Endothelial cell of umbilical vein (primary cell): ENCODE results near the gene SPRY4.

ENCODE experiments used
- CTCF ChIP-seq, 2 donors: IDR thresholded peaks; 1 replicate in 1 of 2; 2 replicates in 1 of 2; pipeline ENCODE4 v1.5.1; 2011; ENCODE audit warnings: low read length in 2 of 2, mild to moderate bottlenecking in 2 of 2, moderate library complexity in 2 of 2, control low read depth in 1 of 2, inconsistent platforms in 1 of 2, low read depth in 1 of 2; ENCODE audit not compliant: insufficient read depth in 1 of 2; ENCODE audit errors: extremely low read depth in 1 of 2
- EZH2 ChIP-seq: IDR thresholded peaks from 2 replicates; pipeline ENCODE4 v1.6.1; 2012; ENCODE audit warnings: borderline replicate concordance, low read depth, mild to moderate bottlenecking, moderate library complexity, low read length, inconsistent platforms; ENCODE audit not compliant: severe bottlenecking
- FOS ChIP-seq: IDR thresholded peaks from 2 replicates; pipeline ENCODE4 v1.6.1; 2011; ENCODE audit warnings: mild to moderate bottlenecking, low read length, moderate library complexity, borderline replicate concordance; ENCODE audit not compliant: insufficient read depth
- GATA2 ChIP-seq: IDR thresholded peaks from 2 replicates; pipeline ENCODE4 v1.7.0; 2011; ENCODE audit warnings: low read depth, mild to moderate bottlenecking, moderate library complexity, mixed read lengths, low read length; ENCODE audit not compliant: insufficient read length, insufficient read depth
- JUN ChIP-seq: IDR thresholded peaks from 2 replicates; pipeline ENCODE4 v1.6.1; 2011; ENCODE audit warnings: borderline replicate concordance, low read depth; ENCODE audit not compliant: insufficient read length, insufficient read depth
- MYC ChIP-seq: IDR thresholded peaks from one replicate; pipeline ENCODE4 v1.6.1; 2011; ENCODE audit warnings: mild to moderate bottlenecking, low read depth, low read length
- POLR2A ChIP-seq: IDR thresholded peaks from 2 replicates; pipeline ENCODE4 v1.6.1; 2012; ENCODE audit warnings: low read depth, mild to moderate bottlenecking, control low read depth, low read length
- POLR2AphosphoS5 ChIP-seq: IDR thresholded peaks from 2 replicates; pipeline ENCODE4 v1.6.1; 2012; ENCODE audit warnings: low read depth, mild to moderate bottlenecking, control low read depth, low read length, moderate library complexity; ENCODE audit not compliant: insufficient read depth
- TF ChIP-seq, protein P1 (sequence below): IDR thresholded peaks from 2 replicates; pipeline ENCODE4 v1.6.1; 2011; ENCODE audit not compliant: insufficient read depth, insufficient read length

GRCh38 chr5:142353071-142353472 is 28.3 kb upstream of the SPRY4 start:
- TF ChIP-seq CTCF (IDR thresholded peaks at IDR 0.05; ENCODE audit: extremely low read depth in 1 of 2, insufficient read depth in 1 of 2, low read depth in 1 of 2, low read length in 2 of 2) (no peak), FOS (no peak), EZH2 (no peak), JUN (no peak), POLR2A (no peak), POLR2AphosphoS5 (no peak), GATA2 (no peak), MYC (no peak)
- TF ChIP-seq, protein P1, sequence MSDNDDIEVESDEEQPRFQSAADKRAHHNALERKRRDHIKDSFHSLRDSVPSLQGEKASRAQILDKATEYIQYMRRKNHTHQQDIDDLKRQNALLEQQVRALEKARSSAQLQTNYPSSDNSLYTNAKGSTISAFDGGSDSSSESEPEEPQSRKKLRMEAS = no peak
